Nephron (organoid): ENCODE measurements around the gene ABLIM3.

Experiments
- H3K27ac Mint-ChIP-seq, 3 experiments: 2 replicates each; pipeline ENCODE4 v1.8.0; 2020; ENCODE audit warnings: mixed read lengths in 3 of 3, mild to moderate bottlenecking in 2 of 3, moderate library complexity in 1 of 3
- H3K27me3 Mint-ChIP-seq: 2 replicates; pipeline ENCODE4 v1.8.0; 2021; ENCODE audit warnings: low read depth, mild to moderate bottlenecking, moderate library complexity, mixed read lengths
- H3K36me3 Mint-ChIP-seq: 2 replicates; pipeline ENCODE4 v1.8.0; 2020; ENCODE audit warnings: low read depth, mixed read lengths
- H3K4me1 Mint-ChIP-seq: 2 replicates; pipeline ENCODE4 v1.8.0; 2020; ENCODE audit warnings: mixed read lengths
- H3K4me3 Mint-ChIP-seq, 3 experiments: 2 replicates each; pipeline ENCODE4 v1.8.0; 2020; ENCODE audit warnings: mild to moderate bottlenecking in 3 of 3, mixed read lengths in 3 of 3, moderate library complexity in 2 of 3
- H3K9me3 Mint-ChIP-seq: 2 replicates; pipeline ENCODE4 v1.8.0; 2020; ENCODE audit warnings: mixed read lengths
- CTCF ChIP-seq, 3 experiments: fragments of 200-600 bp; sonication (generic); IDR thresholded peaks; one replicate each; pipeline ENCODE4 v1.5.0; 2021; ENCODE audit warnings: antibody characterized with exemption in 3 of 3; ENCODE audit not compliant: unreplicated experiment in 3 of 3

The ABLIM3 gene

GRCh38 chr5:149108651-149109280 lies 32.5 kb upstream of the ABLIM3 start:
- TF ChIP-seq CTCF (IDR thresholded peaks at IDR 0.05; ENCODE audit: unreplicated experiment in 3 of 3): no peak
- Mint-ChIP-seq H3K27me3 (peaks cover 8% of the 10 kb centered on the region), H3K4me1 (no peaks in the 10 kb centered on the region), H3K27ac (no peak overlapping the region), H3K4me3 (no peak overlapping the region), H3K9me3 (no peaks in the 10 kb centered on the region), H3K36me3 (no peaks in the 10 kb centered on the region)

- Mint-ChIP-seq H3K27me3 (peaks cover 8% of the 10 kb centered on the region), H3K27ac (no peak overlapping the region), H3K4me3 (no peak overlapping the region), H3K36me3 (no peaks in the 10 kb centered on the region), H3K4me1 (no peaks in the 10 kb centered on the region), H3K9me3 (no peaks in the 10 kb centered on the region)
- no peak for TF ChIP-seq CTCF (IDR thresholded peaks at IDR 0.05; ENCODE audit: unreplicated experiment in 3 of 3)
Measured at GRCh38 chr5:149110406-149110805, 30.9 kb upstream of the ABLIM3 start.

GRCh38 chr5:149113669-149114068 lies 27.6 kb upstream of the ABLIM3 start:
- no peak overlapping the region for H3K4me3 Mint-ChIP-seq
- no peak overlapping the region for H3K27ac Mint-ChIP-seq
- peaks cover 6% of the 10 kb centered on the region for H3K4me1 Mint-ChIP-seq
- TF ChIP-seq CTCF (IDR thresholded peaks at IDR 0.05; ENCODE audit: unreplicated experiment in 3 of 3): no peak
- H3K36me3 Mint-ChIP-seq: no peaks in the 10 kb centered on the region
- H3K27me3 Mint-ChIP-seq: peaks cover 5% of the 10 kb centered on the region
- no peaks in the 10 kb centered on the region for H3K9me3 Mint-ChIP-seq

- Mint-ChIP-seq H3K4me3 (no peak overlapping the region), H3K4me1 (peaks cover 6% of the 10 kb centered on the region), H3K27me3 (peaks cover 8% of the 10 kb centered on the region), H3K36me3 (no peaks in the 10 kb centered on the region), H3K27ac (no peak overlapping the region), H3K9me3 (no peaks in the 10 kb centered on the region)
- TF ChIP-seq CTCF (IDR thresholded peaks at IDR 0.05; ENCODE audit: unreplicated experiment in 3 of 3): peak; percentile 67 to 80 (median 70)
Measured at GRCh38 chr5:149114403-149115312, 26.6 kb upstream of the ABLIM3 start.

GRCh38 chr5:149117970-149118369 lies 23.3 kb upstream of the ABLIM3 start:
- Mint-ChIP-seq H3K27me3 (peaks cover 24% of the 10 kb centered on the region), H3K27ac (no peak overlapping the region), H3K36me3 (no peaks in the 10 kb centered on the region), H3K9me3 (no peaks in the 10 kb centered on the region), H3K4me1 (peaks cover 6% of the 10 kb centered on the region), H3K4me3 (no peak overlapping the region)
- TF ChIP-seq CTCF (IDR thresholded peaks at IDR 0.05; ENCODE audit: unreplicated experiment in 3 of 3): no peak
